ENCODE measurements around the gene INSIG2. TPM values are rescaled to one million over a fixed set of nuclear protein-coding genes. Genes with fewer than 3 reads are reported as not detected.
A peak's percentile ranks its signal among the peaks of the same experiment; 100 is the strongest.

The INSIG2 gene
- total and polyA plus RNA-seq, 12 donors, result 5.1 to 18.2 (median 9.5) TPM

DNA sequence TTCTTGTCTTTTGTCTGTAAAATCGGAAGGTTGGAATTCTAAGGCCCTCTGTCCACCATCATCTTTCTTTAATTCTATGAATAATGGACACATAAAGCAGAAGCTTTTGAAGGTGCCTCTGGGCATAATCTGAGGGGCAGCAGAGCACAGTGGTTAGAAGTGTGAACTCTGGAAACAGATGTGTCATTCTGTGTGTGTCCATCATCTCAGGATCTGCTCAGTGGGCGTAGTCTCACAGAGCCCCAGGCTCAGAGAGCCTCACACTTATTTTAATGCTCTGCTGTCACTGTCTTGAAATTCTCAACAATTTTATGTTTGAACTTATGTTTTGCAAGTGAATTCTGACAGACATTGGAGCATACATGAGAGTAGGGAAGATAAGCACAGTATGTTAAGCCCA lies 43.4 kb upstream of the INSIG2 start:
- no peak for DNase-seq
- Histone ChIP-seq H3K27me3 (peaks cover 21% of the 10 kb centered on the region), H3K9me3 (replicated peaks in 1 of 3) (no peaks in the 10 kb centered on the region), H3K4me1 (replicated peaks in 1 of 2) (no peaks in the 10 kb centered on the region), H3K4me3 (no peak overlapping the region), H3K36me3 (replicated peaks in 1 of 2) (no peaks in the 10 kb centered on the region), H3K27ac (no peak overlapping the region)
- intact Hi-C loops (cut with DNase I), result loop anchor here (5.0 to 10.0 kb wide), 2 partner anchors 810 to 812 kb away; no protein-coding TSS in a partner anchor
- 61 to 74% (median 69%) methylated on average over 2 of the region's 2 CpGs for WGBS, 4 donors
- TF ChIP-seq POLR2A (IDR thresholded peaks at IDR 0.05), result no peak
- TF ChIP-seq, protein P1, sequence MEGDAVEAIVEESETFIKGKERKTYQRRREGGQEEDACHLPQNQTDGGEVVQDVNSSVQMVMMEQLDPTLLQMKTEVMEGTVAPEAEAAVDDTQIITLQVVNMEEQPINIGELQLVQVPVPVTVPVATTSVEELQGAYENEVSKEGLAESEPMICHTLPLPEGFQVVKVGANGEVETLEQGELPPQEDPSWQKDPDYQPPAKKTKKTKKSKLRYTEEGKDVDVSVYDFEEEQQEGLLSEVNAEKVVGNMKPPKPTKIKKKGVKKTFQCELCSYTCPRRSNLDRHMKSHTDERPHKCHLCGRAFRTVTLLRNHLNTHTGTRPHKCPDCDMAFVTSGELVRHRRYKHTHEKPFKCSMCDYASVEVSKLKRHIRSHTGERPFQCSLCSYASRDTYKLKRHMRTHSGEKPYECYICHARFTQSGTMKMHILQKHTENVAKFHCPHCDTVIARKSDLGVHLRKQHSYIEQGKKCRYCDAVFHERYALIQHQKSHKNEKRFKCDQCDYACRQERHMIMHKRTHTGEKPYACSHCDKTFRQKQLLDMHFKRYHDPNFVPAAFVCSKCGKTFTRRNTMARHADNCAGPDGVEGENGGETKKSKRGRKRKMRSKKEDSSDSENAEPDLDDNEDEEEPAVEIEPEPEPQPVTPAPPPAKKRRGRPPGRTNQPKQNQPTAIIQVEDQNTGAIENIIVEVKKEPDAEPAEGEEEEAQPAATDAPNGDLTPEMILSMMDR (IDR thresholded peaks at IDR 0.05), result no peak

DNA sequence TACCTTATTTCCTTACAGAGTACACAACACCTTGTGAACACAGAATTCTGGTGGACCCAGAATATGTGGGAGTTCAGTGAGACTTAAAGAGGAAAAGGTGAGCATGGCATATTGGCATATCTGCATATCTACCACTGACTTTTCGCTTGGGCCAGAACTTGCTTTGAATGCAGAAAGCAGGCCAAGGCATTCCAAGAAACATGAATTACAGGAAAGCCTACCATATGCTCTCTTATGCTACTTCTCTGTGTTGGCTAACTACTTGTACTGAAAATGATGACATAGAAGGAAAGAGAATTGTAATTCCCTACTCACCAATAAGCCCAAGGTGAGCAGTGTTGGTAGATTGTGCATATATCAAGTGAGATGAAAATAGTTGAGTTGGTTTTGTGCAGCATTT lies 43.0 kb upstream of the INSIG2 start:
- TF ChIP-seq POLR2A (IDR thresholded peaks at IDR 0.05), result no peak
- TF ChIP-seq, protein P1 (IDR thresholded peaks at IDR 0.05), result no peak
- Histone ChIP-seq H3K4me3 (no peak overlapping the region), H3K9me3 (replicated peaks in 1 of 3) (no peaks in the 10 kb centered on the region), H3K4me1 (replicated peaks in 1 of 2) (no peaks in the 10 kb centered on the region), H3K27ac (no peak overlapping the region), H3K27me3 (peaks cover 22% of the 10 kb centered on the region), H3K36me3 (replicated peaks in 1 of 2) (no peaks in the 10 kb centered on the region)
- intact Hi-C loops (cut with DNase I), result loop anchor here (5.0 to 10.0 kb wide), 2 partner anchors 810 to 812 kb away; no protein-coding TSS in a partner anchor
- no peak for DNase-seq
- 67 to 87% (median 78%) methylated on average over 1 of the region's 1 CpG for WGBS, 4 donors

DNA sequence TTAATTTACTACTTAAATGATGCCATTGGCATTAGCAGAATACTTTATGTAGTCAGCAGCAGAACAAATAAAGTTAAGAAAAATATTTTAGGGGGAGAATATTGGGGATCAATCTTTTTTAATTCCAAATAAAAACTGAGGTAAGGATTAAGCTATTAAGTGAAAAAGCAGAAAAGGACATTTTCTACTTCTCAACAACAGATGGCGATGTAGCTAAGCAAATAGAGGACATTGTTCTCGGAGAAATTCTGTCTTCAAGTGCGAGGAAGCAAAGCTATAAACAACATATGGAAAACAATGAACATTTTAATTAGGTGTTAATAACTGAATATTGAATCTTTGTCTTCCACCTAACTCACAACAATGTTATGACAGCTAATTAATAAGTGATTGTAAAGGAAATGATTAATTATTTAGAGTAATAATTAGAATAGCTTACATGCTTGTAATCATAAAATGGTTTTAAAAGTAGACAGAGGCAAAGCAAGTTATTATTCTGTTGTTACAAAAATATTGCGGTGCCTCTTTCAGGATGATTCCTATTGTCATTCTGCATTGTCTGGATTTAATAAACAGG lies 41.5 kb upstream of the INSIG2 start:
- no peaks in the 10 kb centered on the region for H3K9me3 ChIP-seq (replicated peaks in 1 of 3)
- DNase-seq, result no peak
- TF ChIP-seq, protein P1 (IDR thresholded peaks at IDR 0.05), result peak; percentile 23 to 68 (median 60)
- TF ChIP-seq POLR2A (IDR thresholded peaks at IDR 0.05), result no peak
- H3K4me3 ChIP-seq, result no peak overlapping the region
- H3K36me3 ChIP-seq (replicated peaks in 1 of 2), result no peaks in the 10 kb centered on the region
- no peaks in the 10 kb centered on the region for H3K4me1 ChIP-seq (replicated peaks in 1 of 2)
- WGBS, 4 donors, result 6 to 10% (median 8%) methylated on average over 4 of the region's 4 CpGs
- peaks cover 22% of the 10 kb centered on the region for H3K27me3 ChIP-seq
- intact Hi-C loops (cut with DNase I), result loop anchor here (5.0 to 10.0 kb wide), 2 partner anchors 808 to 811 kb away; no protein-coding TSS in a partner anchor
- no peak overlapping the region for H3K27ac ChIP-seq

DNA sequence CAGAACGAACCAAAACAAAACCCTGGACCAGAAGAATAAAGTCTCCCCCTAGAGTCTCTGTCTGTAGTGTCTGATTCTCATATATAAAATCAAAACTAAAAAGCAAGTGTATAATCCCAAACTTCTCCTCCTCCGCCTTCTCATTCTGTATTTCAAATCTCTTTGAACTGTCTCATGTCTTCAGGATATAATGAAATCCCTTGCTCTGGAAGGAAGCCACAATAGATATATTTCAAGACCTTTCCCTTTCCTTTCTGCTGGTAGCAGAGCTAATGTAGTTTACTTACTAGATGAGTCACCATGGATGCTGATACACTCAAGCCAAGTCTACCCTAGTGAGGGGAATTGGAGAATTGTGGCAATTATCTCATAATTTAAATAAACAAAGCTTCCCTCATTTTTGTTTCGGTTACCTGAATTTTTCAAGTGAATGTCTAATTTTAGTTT lies 40.9 kb upstream of the INSIG2 start:
- DNase-seq, result no peak
- Histone ChIP-seq H3K4me1 (replicated peaks in 1 of 2) (no peaks in the 10 kb centered on the region), H3K36me3 (replicated peaks in 1 of 2) (no peaks in the 10 kb centered on the region), H3K27me3 (peaks cover 22% of the 10 kb centered on the region), H3K27ac (no peak overlapping the region), H3K9me3 (replicated peaks in 1 of 3) (no peaks in the 10 kb centered on the region), H3K4me3 (no peak overlapping the region)
- TF ChIP-seq POLR2A (IDR thresholded peaks at IDR 0.05), result no peak
- TF ChIP-seq, protein P1 (IDR thresholded peaks at IDR 0.05), result no peak
- 42 to 58% (median 53%) methylated on average over 3 of the region's 3 CpGs for WGBS, 4 donors
- intact Hi-C loops (cut with DNase I), result loop anchor here (5.0 to 10.0 kb wide), 2 partner anchors 807 to 810 kb away; no protein-coding TSS in a partner anchor

Measured in adrenal gland (tissue), 12 donors.